ENCODE measurements around the gene PRSS35.

The PRSS35 gene

GRCh38 chr6:83514866-83515466, 2.6 kb downstream of the PRSS35 start:
- TF ChIP-seq CTCF (IDR thresholded peaks at IDR 0.05; ENCODE audit: low read depth, low read length) = peak; percentile 68
- H3K4me3 ChIP-seq (ENCODE audit: low read depth, low read length) = no peak overlapping the region

- TF ChIP-seq CTCF (IDR thresholded peaks at IDR 0.05; ENCODE audit: low read depth, low read length) = no peak
- no peak overlapping the region for H3K4me3 ChIP-seq (ENCODE audit: low read depth, low read length)
Measured at GRCh38 chr6:83517500-83517899, 5.2 kb downstream of the PRSS35 start.

- TF ChIP-seq CTCF (IDR thresholded peaks at IDR 0.05; ENCODE audit: low read depth, low read length) = no peak
- H3K4me3 ChIP-seq (ENCODE audit: low read depth, low read length) = no peak overlapping the region
Measured at GRCh38 chr6:83518816-83519480, 6.6 kb downstream of the PRSS35 start.

- peak; percentile 76 for TF ChIP-seq CTCF (IDR thresholded peaks at IDR 0.05; ENCODE audit: low read depth, low read length)
Measured at GRCh38 chr6:83536034-83536646, 23.8 kb downstream of the PRSS35 start.

GRCh38 chr6:83536647-83537589, 24.6 kb downstream of the PRSS35 start:
- H3K4me3 ChIP-seq (ENCODE audit: low read depth, low read length) = no peak overlapping the region
- TF ChIP-seq CTCF (IDR thresholded peaks at IDR 0.05; ENCODE audit: low read depth, low read length) = no peak

More at GRCh38 chr6:83536034-83536646, 23.8 kb downstream of the PRSS35 start:
- H3K4me3 ChIP-seq (ENCODE audit: low read depth, low read length) = no peak overlapping the region

GRCh38 chr6:83539678-83540077, 27.3 kb downstream of the PRSS35 start:
- H3K4me3 ChIP-seq (ENCODE audit: low read depth, low read length) = no peak overlapping the region
- no peak for TF ChIP-seq CTCF (IDR thresholded peaks at IDR 0.05; ENCODE audit: low read depth, low read length)
